ENCODE data around the gene PSME4. TPM values are rescaled to one million over a fixed set of nuclear protein-coding genes. Genes with fewer than 3 reads are reported as not detected.

Gene PSME4
- total and polyA plus RNA-seq, 2 of the 13 experiments (the other 11 are each of a cell fraction or from before 2014, with no cell fraction given) = 52.1 to 77.8 TPM

DNA sequence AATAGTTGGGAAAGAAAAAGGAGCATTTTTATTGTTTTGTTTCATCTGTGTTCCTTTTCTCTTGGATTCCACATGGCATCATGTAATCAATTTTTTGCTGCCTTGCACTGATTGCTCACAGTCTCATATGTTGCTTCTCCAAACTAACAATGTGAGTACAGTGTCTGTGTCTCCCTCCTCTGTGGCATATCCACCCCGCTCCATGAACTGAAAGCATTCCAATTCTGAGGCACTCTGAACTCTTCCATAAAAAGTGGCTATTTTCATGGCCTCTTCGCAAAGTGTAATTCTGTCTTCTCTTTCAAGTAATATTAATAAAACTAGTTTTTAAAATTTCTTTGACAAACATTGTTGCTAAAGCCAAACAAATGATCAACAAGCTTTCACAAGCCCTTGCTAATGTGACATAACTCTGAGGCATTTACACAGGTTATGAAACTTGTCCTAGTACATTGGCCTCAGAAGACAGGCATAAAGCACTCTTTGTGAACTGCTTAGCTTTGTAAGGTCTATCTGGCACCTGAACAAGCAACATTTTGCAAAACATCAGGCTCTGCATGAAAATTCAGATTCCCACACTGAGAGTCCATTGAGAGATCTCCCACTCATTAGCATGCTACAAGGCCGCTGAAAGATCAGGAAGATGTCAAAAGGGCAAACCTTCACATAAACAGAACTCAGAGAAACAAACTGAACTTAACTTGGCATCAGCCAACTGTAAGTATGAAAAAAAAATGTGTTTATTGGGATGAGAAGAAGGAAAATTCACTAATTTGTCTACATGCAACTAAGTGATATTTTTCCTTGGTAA lies 144.0 kb downstream of the PSME4 start (continued):
- TF ChIP-seq, protein P1, sequence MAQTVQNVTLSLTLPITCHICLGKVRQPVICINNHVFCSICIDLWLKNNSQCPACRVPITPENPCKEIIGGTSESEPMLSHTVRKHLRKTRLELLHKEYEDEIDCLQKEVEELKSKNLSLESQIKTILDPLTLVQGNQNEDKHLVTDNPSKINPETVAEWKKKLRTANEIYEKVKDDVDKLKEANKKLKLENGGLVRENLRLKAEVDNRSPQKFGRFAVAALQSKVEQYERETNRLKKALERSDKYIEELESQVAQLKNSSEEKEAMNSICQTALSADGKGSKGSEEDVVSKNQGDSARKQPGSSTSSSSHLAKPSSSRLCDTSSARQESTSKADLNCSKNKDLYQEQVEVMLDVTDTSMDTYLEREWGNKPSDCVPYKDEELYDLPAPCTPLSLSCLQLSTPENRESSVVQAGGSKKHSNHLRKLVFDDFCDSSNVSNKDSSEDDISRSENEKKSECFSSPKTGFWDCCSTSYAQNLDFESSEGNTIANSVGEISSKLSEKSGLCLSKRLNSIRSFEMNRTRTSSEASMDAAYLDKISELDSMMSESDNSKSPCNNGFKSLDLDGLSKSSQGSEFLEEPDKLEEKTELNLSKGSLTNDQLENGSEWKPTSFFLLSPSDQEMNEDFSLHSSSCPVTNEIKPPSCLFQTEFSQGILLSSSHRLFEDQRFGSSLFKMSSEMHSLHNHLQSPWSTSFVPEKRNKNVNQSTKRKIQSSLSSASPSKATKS (CRISPR knock-in tag; IDR thresholded peaks at IDR 0.05) = peak; percentile 83; the same call in 1 of the 2 replicates
- TF ChIP-seq ZNF7 (CRISPR knock-in tag; IDR thresholded peaks at IDR 0.05) (0 out of 2 replicates have a peak, but pooled peaks have one; percentile 51), HOXA9 (CRISPR knock-in tag; IDR thresholded peaks at IDR 0.05; ENCODE audit: borderline replicate concordance) (peak; percentile 84; the same call in 1 of the 2 replicates), CBFB (CRISPR knock-in tag; IDR thresholded peaks at IDR 0.05) (peak; percentile 92; the same call in 1 of the 2 replicates), SP140L (CRISPR knock-in tag; IDR thresholded peaks at IDR 0.05; ENCODE audit: borderline replicate concordance) (peak; percentile 87), CREB1 (IDR thresholded peaks at IDR 0.05) (peak; percentile 60; the same call in 1 of the 2 replicates), CREB1 (CRISPR knock-in tag; IDR thresholded peaks at IDR 0.05) (peak; percentile 88), SCMH1 (CRISPR knock-in tag; IDR thresholded peaks at IDR 0.05; ENCODE audit: borderline replicate concordance) (no peak), SMAD9 (CRISPR knock-in tag; IDR thresholded peaks at IDR 0.05) (no peak), PHB2 (IDR thresholded peaks at IDR 0.05; ENCODE audit: partially characterized antibody) (no peak), SMAD1 (CRISPR knock-in tag; IDR thresholded peaks at IDR 0.05; ENCODE audit: borderline replicate concordance, low read depth) (no peak), HDAC6 (IDR thresholded peaks at IDR 0.05; ENCODE audit: low read depth, low read length) (no peak), HOXD1 (CRISPR knock-in tag; IDR thresholded peaks at IDR 0.05) (peak; percentile 90), ADNP (CRISPR knock-in tag; IDR thresholded peaks at IDR 0.05) (no peak), MED8 (CRISPR knock-in tag; IDR thresholded peaks at IDR 0.05; ENCODE audit: insufficient replicate concordance) (peak; percentile 93), ZNF251 (CRISPR knock-in tag; IDR thresholded peaks at IDR 0.05) (no peak)
- TF ChIP-seq, protein P2, sequence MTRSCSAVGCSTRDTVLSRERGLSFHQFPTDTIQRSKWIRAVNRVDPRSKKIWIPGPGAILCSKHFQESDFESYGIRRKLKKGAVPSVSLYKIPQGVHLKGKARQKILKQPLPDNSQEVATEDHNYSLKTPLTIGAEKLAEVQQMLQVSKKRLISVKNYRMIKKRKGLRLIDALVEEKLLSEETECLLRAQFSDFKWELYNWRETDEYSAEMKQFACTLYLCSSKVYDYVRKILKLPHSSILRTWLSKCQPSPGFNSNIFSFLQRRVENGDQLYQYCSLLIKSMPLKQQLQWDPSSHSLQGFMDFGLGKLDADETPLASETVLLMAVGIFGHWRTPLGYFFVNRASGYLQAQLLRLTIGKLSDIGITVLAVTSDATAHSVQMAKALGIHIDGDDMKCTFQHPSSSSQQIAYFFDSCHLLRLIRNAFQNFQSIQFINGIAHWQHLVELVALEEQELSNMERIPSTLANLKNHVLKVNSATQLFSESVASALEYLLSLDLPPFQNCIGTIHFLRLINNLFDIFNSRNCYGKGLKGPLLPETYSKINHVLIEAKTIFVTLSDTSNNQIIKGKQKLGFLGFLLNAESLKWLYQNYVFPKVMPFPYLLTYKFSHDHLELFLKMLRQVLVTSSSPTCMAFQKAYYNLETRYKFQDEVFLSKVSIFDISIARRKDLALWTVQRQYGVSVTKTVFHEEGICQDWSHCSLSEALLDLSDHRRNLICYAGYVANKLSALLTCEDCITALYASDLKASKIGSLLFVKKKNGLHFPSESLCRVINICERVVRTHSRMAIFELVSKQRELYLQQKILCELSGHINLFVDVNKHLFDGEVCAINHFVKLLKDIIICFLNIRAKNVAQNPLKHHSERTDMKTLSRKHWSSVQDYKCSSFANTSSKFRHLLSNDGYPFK (CRISPR knock-in tag; IDR thresholded peaks at IDR 0.05; ENCODE audit: borderline replicate concordance) = no peak
- TF ChIP-seq, protein P3, sequence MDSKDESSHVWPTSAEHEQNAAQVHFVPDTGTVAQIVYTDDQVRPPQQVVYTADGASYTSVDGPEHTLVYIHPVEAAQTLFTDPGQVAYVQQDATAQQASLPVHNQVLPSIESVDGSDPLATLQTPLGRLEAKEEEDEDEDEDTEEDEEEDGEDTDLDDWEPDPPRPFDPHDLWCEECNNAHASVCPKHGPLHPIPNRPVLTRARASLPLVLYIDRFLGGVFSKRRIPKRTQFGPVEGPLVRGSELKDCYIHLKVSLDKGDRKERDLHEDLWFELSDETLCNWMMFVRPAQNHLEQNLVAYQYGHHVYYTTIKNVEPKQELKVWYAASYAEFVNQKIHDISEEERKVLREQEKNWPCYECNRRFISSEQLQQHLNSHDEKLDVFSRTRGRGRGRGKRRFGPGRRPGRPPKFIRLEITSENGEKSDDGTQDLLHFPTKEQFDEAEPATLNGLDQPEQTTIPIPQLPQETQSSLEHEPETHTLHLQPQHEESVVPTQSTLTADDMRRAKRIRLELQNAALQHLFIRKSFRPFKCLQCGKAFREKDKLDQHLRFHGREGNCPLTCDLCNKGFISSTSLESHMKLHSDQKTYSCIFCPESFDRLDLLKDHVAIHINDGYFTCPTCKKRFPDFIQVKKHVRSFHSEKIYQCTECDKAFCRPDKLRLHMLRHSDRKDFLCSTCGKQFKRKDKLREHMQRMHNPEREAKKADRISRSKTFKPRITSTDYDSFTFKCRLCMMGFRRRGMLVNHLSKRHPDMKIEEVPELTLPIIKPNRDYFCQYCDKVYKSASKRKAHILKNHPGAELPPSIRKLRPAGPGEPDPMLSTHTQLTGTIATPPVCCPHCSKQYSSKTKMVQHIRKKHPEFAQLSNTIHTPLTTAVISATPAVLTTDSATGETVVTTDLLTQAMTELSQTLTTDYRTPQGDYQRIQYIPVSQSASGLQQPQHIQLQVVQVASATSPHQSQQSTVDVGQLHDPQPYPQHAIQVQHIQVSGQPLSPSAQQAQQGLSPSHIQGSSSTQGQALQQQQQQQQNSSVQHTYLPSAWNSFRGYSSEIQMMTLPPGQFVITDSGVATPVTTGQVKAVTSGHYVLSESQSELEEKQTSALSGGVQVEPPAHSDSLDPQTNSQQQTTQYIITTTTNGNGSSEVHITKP (CRISPR knock-in tag; IDR thresholded peaks at IDR 0.05; ENCODE audit: low read depth) = peak; percentile 77
- TF ChIP-seq, protein P4, sequence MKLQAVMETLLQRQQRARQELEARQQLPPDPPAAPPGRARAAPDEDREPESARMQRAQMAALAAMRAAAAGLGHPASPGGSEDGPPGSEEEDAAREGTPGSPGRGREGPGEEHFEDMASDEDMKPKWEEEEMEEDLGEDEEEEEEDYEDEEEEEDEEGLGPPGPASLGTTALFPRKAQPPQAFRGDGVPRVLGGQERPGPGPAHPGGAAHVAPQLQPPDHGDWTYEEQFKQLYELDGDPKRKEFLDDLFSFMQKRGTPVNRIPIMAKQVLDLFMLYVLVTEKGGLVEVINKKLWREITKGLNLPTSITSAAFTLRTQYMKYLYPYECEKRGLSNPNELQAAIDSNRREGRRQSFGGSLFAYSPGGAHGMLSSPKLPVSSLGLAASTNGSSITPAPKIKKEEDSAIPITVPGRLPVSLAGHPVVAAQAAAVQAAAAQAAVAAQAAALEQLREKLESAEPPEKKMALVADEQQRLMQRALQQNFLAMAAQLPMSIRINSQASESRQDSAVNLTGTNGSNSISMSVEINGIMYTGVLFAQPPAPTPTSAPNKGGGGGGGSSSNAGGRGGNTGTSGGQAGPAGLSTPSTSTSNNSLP (IDR thresholded peaks at IDR 0.05; ENCODE audit: low read depth, low read length) = peak; percentile 92; the same call in 1 of the 2 replicates

All from HepG2 (cell line).